22Rv1 (cell line): ENCODE data around the gene PHLDA2.

ENCODE experiments used
- H3K27ac ChIP-seq: fragments of 450-650 bp; 2 replicates; pipeline ENCODE4 v1.5.1; 2017
- ZFX ChIP-seq: fragments of 450-650 bp; IDR thresholded peaks from 2 replicates; pipeline ENCODE4 v1.6.1; 2017; ENCODE audit warnings: antibody characterized with exemption, borderline replicate concordance
- TF ChIP-seq, protein P1 (sequence below): fragments of 450-650 bp; IDR thresholded peaks from 2 replicates; pipeline ENCODE4 v1.5.1; 2017; ENCODE audit warnings: mild to moderate bottlenecking

Gene PHLDA2

DNA sequence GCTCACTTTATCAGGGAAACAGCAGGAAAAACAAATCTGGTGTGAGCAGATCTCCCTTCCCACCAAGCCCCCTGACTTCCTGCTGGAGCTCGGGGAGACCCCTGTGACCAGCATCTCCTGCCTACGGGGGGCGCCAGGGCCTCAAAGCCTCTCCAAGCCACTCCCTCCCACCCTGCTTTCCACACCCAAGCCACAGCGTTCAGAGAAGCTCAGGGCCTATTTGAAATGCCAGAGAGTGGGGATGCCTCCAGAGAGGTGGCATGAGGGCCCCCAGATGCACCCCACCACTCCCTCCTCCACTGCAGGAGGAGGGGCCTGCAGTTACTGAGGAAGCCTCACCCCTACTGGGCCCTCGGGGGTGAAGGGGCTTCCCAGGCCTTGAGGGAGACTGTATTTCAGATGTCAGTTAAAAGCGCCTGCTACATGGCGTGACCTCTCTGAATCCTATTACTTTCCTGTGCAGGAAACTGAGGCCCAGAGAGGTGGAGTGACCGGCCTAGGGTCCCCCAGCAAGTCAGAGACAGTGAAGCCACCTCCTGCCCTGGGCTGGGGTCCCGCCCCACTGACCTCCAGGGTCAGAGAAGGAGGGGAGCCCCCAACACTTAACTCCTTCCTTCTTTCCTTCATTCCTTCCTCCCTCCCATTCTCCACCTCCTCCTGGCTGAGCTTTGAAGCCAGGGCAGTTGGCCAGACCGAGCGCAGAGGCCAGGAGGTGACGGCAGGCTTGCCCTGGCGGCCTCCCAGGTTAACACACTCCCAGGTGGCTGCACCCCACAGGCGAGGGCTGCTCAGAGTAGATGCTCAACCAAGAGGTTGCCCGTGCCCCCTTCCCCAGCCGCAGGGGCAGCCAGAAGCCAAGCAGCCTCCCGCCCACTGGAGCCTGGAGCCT is 37.6 kb downstream of the PHLDA2 start:
- no peak for TF ChIP-seq ZFX
- TF ChIP-seq, protein P1, sequence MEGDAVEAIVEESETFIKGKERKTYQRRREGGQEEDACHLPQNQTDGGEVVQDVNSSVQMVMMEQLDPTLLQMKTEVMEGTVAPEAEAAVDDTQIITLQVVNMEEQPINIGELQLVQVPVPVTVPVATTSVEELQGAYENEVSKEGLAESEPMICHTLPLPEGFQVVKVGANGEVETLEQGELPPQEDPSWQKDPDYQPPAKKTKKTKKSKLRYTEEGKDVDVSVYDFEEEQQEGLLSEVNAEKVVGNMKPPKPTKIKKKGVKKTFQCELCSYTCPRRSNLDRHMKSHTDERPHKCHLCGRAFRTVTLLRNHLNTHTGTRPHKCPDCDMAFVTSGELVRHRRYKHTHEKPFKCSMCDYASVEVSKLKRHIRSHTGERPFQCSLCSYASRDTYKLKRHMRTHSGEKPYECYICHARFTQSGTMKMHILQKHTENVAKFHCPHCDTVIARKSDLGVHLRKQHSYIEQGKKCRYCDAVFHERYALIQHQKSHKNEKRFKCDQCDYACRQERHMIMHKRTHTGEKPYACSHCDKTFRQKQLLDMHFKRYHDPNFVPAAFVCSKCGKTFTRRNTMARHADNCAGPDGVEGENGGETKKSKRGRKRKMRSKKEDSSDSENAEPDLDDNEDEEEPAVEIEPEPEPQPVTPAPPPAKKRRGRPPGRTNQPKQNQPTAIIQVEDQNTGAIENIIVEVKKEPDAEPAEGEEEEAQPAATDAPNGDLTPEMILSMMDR: no peak
- no peak overlapping the region for H3K27ac ChIP-seq

DNA sequence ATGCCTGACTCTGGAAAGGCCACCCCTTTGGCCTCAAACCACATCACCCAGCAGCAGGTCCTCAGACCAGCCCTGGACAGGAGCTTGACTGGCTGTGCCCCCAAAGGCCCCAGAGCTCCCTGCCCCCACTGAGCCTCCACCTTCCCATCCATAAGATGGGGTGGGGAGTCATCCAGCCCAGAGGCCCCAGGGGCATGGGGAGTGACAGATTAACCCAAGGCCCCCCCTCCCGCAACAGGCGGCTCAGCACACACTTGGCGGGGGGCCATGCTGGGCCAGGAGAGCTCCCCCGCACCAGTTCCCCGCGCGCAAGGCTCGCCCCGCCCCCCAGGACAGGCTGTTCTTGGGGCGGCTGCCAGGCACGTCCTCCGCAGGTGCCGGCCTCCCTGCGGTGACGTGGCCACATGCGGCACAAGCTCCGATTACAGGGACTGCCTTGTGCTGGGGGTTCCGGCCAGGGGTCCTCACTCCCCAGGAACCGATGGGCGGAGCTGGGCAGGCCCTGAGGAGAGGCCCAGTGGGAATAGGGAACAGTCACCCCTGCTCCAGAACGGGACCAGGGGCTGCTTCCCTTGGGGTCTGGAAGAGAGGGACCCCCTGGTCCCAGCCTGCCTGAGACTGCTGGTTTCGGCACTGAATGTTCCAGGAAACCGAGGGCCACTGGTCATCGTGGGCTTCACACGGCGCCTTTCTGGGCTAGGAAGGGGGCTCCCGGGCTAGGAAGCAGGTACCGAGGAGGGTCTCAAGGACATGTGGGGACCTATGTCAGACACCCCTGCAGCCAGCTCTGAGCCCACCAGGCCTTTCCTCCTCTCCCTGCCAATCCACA is 38.5 kb downstream of the PHLDA2 start:
- no peak overlapping the region for H3K27ac ChIP-seq
- no peak for TF ChIP-seq ZFX
- TF ChIP-seq, protein P1: no peak

DNA sequence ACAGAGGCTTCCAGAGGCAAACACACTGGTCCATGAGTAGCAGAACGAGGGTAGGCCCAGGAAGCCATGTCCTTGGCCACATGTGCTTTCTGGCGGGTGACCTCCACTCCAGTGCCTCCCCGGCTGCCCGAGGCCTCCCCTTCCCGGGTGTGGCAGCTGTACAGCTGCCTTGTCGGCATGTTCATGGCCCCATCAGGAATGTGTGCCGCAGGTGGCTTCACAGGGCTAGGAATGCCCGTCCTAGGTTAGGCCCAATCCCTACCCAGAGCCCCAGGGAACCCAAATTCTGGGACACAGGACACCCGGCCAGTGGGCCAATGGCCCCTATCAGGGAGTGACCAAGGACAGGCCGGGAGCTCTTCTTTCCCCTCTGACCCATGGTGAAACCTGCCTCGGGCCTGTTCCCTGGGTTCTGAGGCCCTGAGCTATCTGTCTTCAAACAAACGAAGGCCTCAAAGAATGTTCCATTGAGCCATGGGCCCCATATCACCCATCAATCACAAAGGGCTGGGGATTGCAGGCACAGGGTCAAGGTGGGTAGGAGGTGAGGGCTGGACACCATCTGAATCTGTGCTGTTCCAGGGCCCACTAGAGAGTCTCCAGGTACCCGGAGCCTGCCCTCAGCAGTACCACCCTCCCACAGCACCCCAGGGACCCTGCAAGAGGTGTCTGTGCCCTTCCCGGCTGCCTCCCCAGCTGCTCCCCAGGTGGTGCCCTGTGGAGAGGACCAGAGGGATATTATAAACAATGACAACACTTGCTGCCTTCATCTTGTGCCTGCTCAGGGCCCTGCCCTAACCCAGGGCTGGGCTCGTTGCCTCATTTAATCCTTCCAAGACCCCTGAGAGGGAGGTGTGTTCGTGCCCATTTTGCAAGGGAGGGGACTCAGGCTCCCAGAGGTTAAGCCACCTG is 39.6 kb downstream of the PHLDA2 start:
- TF ChIP-seq, protein P1: no peak
- no peak for TF ChIP-seq ZFX
- H3K27ac ChIP-seq: no peak overlapping the region

DNA sequence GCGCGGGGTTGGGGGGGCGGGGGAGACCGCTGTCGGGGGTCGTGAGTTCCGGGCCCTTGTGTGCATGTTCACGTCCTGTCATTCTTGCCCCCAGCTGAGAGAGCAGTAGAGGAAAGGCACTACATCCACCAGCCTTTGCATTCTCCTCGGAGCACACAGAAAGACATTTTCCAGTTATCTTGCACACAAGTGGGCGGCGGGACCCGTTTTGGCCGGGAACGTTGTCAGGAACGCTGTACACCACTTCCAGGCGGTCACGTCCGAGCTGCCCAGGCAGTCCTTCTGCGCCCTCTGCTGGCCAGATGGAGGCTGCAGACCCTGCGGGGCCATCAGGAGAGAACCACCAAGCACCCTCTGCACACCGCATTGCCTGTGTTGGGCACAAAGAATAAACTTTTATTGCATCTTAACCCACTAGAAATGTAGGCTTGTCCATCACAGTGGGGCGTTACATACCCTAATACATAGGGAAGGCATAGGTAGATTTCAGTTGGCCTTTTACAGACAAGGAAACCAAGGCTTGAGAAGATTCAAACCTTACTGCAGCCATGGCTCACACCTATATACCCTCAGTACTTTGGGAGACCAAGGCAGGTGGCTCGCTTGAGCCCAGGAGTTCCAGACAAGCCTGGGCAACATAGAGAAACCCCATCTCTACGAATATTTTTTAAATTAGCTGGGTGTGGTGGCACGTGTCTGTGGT is 40.8 kb downstream of the PHLDA2 start:
- H3K27ac ChIP-seq: no peak overlapping the region
- TF ChIP-seq, protein P1: peak; percentile 94
- no peak for TF ChIP-seq ZFX

DNA sequence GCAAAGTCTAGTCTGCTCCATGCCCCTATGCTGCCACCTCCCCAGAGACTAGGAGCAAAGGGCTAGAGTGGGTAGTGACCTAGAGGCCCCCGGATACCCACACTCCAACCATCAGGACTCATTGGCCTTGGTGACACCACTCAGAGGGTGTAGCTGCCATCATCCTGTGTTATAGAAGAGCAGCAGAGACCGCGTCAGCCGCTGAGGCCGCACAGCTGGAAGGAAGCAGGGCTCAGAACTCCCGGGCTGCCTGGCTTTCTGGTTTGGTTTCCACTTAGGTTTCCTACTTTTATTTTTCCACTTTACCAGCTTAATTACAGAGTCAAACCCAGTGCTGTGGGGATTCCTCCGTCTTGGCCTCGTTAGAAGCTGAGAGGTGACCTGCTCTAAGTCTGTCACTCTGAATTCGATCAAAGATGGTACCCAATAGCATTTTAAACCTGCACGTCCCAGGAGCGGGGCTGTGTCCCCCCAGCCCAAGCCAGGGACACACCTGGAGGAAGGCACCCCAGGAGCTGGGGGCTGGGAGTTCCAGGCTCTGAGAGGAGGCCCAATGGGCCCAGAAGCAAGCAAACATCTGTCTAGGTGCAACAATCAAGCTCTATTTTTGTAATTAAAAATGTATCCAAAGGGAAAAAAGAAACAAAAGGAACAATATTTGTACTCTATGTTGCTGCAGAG is 41.6 kb downstream of the PHLDA2 start:
- TF ChIP-seq ZFX: no peak
- TF ChIP-seq, protein P1: no peak
- no peak overlapping the region for H3K27ac ChIP-seq

DNA sequence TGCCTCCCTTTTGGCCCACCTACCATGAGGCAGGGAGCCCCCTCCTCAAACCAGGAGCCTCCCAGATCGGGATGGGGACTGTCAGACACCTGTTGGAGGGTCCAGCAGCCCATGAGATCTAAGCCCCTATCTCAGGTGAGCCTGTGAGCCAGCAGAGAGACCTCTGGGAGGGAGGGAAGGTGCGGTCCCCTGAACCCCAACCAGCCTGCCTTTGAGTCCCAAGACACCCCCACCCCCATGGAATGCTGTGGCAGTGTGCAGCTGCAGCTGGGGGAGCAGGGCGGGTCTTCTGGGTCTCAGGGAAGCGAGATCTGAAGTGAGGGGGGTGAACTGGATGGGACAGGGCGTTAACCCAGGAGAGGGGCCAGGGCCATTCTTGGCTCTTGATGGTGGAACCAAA is 42.3 kb downstream of the PHLDA2 start:
- TF ChIP-seq, protein P1: no peak
- no peak for TF ChIP-seq ZFX
- no peak overlapping the region for H3K27ac ChIP-seq
